SK-N-SH (cell line): ENCODE data around the gene INIP. TPM values are rescaled to one million over a fixed set of nuclear protein-coding genes. Genes with fewer than 3 reads are reported as not detected.

ENCODE experiments used
- CTCF ChIA-PET: fragments of 300-600, 350-600 bp; formaldehyde crosslinking; extraction: SDS; loops from one replicate; lab custom pipeline; 2021; lab: Yijun Ruan, JAX
- POLR2A ChIA-PET: fragments of 350-600 bp; sonication (Branson Sonifier 250); formaldehyde crosslinking; extraction: SDS; loops from one replicate; lab custom pipeline; 2020; ENCODE audit warnings: antibody characterized with exemption, inconsistent platforms; lab: Yijun Ruan, JAX
- DNase-seq: peaks from one replicate; pipeline ENCODE4 v3.0.0; 2012
- H2AFZ ChIP-seq: fragments of 200-600 bp; sonication (generic); 2 replicates; pipeline ENCODE4 v1.8.1; 2016; ENCODE audit warnings: antibody characterized with exemption, mild to moderate bottlenecking, low read depth
- H3F3A ChIP-seq: fragments of 200-600 bp; sonication (generic); replicated peaks from 2 replicates; pipeline ENCODE3; 2016; ENCODE audit warnings: antibody characterized with exemption, mild to moderate bottlenecking; ENCODE audit not compliant: insufficient read depth
- H3K27ac ChIP-seq, 2 experiments: fragments of 200-500 bp in 1 of 2; fragments of 200-600 bp in 1 of 2; sonication (Bioruptor generic) in 1 of 2; sonication (generic), shearing (Covaris generic) in 1 of 2; 2 replicates each; pipeline versions ENCODE4 v1.5.1 to v1.6.1; 2014 to 2016; ENCODE audit warnings: low read depth in 2 of 2, inconsistent platforms in 1 of 2, low read length in 1 of 2, mild to moderate bottlenecking in 1 of 2, mixed read lengths in 1 of 2
- H3K27me3 ChIP-seq: fragments of 200-600 bp; sonication (generic), shearing (Covaris generic); 2 replicates; pipeline ENCODE4 v1.6.1; 2016; ENCODE audit warnings: mixed run types; ENCODE audit not compliant: insufficient read depth
- H3K36me3 ChIP-seq, 2 experiments: fragments of 200-500 bp in 1 of 2; fragments of 200-600 bp in 1 of 2; sonication (Bioruptor generic) in 1 of 2; sonication (generic) in 1 of 2; replicated peaks in 1 of 2; 2 replicates each; pipeline versions ENCODE3 to v1.5.1; 2014 to 2016; ENCODE audit warnings: low read length in 1 of 2, mild to moderate bottlenecking in 1 of 2; ENCODE audit not compliant: insufficient read depth in 2 of 2, control insufficient read depth in 1 of 2
- H3K4me1 ChIP-seq, 2 experiments: fragments of 200-500 bp in 1 of 2; fragments of 200-600 bp in 1 of 2; sonication (Bioruptor generic) in 1 of 2; sonication (generic), shearing (Covaris generic) in 1 of 2; 2 replicates each; pipeline versions ENCODE4 v1.5.1 to v1.6.1; 2014 to 2016; ENCODE audit warnings: low read depth in 1 of 2, low read length in 1 of 2, mixed run types in 1 of 2; ENCODE audit not compliant: insufficient read depth in 2 of 2, control insufficient read depth in 1 of 2
- H3K4me2 ChIP-seq: fragments of 200-600 bp; sonication (generic), shearing (Covaris generic); 2 replicates; pipeline ENCODE4 v1.6.1; 2017; ENCODE audit warnings: mixed run types
- H3K4me3 ChIP-seq, 2 experiments: fragments of 200-500 bp in 1 of 2; fragments of 200-600 bp in 1 of 2; sonication (Bioruptor generic) in 1 of 2; sonication (generic), shearing (Covaris generic) in 1 of 2; 2 replicates each; pipeline versions ENCODE4 v1.5.1 to v1.8.1; 2014 to 2016; ENCODE audit warnings: low read depth in 2 of 2, inconsistent platforms in 1 of 2, low read length in 1 of 2, mild to moderate bottlenecking in 1 of 2, mixed read lengths in 1 of 2, moderate library complexity in 1 of 2
- H3K79me2 ChIP-seq: fragments of 200-600 bp; sonication (generic); 2 replicates; pipeline ENCODE4 v1.8.1; 2017; ENCODE audit warnings: mild to moderate bottlenecking; ENCODE audit not compliant: insufficient read depth
- H3K9ac ChIP-seq: fragments of 200-600 bp; sonication (generic); 2 replicates; pipeline ENCODE4 v1.6.1; 2017; ENCODE audit warnings: mixed run types
- H3K9me2 ChIP-seq: fragments of 200-600 bp; sonication (generic); 2 replicates; pipeline ENCODE4 v1.6.1; 2017; ENCODE audit warnings: mixed run types
- H3K9me3 ChIP-seq: fragments of 200-600 bp; sonication (generic); 2 replicates; pipeline ENCODE4 v1.6.1; 2017; ENCODE audit warnings: mixed run types, mild to moderate bottlenecking, moderate library complexity
- H4K20me1 ChIP-seq: fragments of 200-600 bp; sonication (generic); 2 replicates; pipeline ENCODE4 v1.6.1; 2017; ENCODE audit warnings: mild to moderate bottlenecking, mixed run types; ENCODE audit not compliant: insufficient read depth
- CHD2 ChIP-seq: fragments of 150-350 bp; IDR thresholded peaks from 2 replicates; pipeline ENCODE4 v1.6.1; 2018; ENCODE audit warnings: low read length; ENCODE audit not compliant: partially characterized antibody
- ELF1 ChIP-seq: IDR thresholded peaks from 2 replicates; pipeline ENCODE4 v1.4.0; 2012
- EZH2phosphoT487 ChIP-seq: fragments of 200-600 bp; sonication (generic); IDR thresholded peaks from 2 replicates; pipeline ENCODE4 v1.6.1; 2017; ENCODE audit warnings: low read depth, mixed run types, mild to moderate bottlenecking, antibody characterized with exemption, moderate library complexity, borderline replicate concordance
- FOSL2 ChIP-seq: IDR thresholded peaks from 2 replicates; pipeline ENCODE4 v1.4.0; 2012; ENCODE audit warnings: low read depth, mild to moderate bottlenecking, moderate library complexity, borderline replicate concordance
- FOXJ3 ChIP-seq: sonication (generic); formaldehyde crosslinking; IDR thresholded peaks from 2 replicates; pipeline ENCODE4 v1.5.1; 2020; ENCODE audit warnings: mild to moderate bottlenecking, missing genetic modification reagents
- GABPA ChIP-seq: IDR thresholded peaks from 2 replicates; pipeline ENCODE4 v1.4.0; 2012; ENCODE audit warnings: low read depth, mild to moderate bottlenecking
- MEF2A ChIP-seq: IDR thresholded peaks from 2 replicates; pipeline ENCODE4 v1.4.0; 2012; ENCODE audit warnings: low read depth, borderline replicate concordance
- MXI1 ChIP-seq: IDR thresholded peaks from 2 replicates; pipeline ENCODE4 v1.6.1; 2012; ENCODE audit warnings: mild to moderate bottlenecking, low read depth, low read length, improper control_type of control experiment
- NRF1 ChIP-seq: IDR thresholded peaks from 2 replicates; pipeline ENCODE4 v1.6.1; 2012; ENCODE audit warnings: low read depth, mild to moderate bottlenecking, low read length
- POLR2AphosphoS5 ChIP-seq: IDR thresholded peaks from 2 replicates; pipeline ENCODE4 v1.6.1; 2012; ENCODE audit warnings: low read depth, low read length
- RAD21 ChIP-seq: IDR thresholded peaks from 2 replicates; pipeline ENCODE4 v1.6.1; 2012; ENCODE audit warnings: mild to moderate bottlenecking, low read length
- RFX5 ChIP-seq: IDR thresholded peaks from 2 replicates; pipeline ENCODE4 v1.6.1; 2012; ENCODE audit warnings: mild to moderate bottlenecking, improper control_type of control experiment, low read length
- SIN3A ChIP-seq: IDR thresholded peaks from 2 replicates; pipeline ENCODE4 v1.6.1; 2012; ENCODE audit warnings: low read depth, mild to moderate bottlenecking, low read length, moderate library complexity, borderline replicate concordance
- TAF1 ChIP-seq: IDR thresholded peaks from 2 replicates; pipeline ENCODE4 v1.6.1; 2012; ENCODE audit warnings: low read depth, mild to moderate bottlenecking, low read length, moderate library complexity, borderline replicate concordance
- TCF12 ChIP-seq: IDR thresholded peaks from 2 replicates; pipeline ENCODE4 v1.4.0; 2012
- WGBS: methylation state at CpG from one replicate; pipeline ENCODE4 v1.1.6; 2017; ENCODE audit warnings: low lambda C conversion rate; 5-methylcytosine and 5-hydroxymethylcytosine counted together
- polyA plus RNA-seq, 3 experiments: library from polyadenylated mRNA; depleted of rRNA; stranded (reverse); fragments of >200 nt; gene quantifications; 2 replicates each; pipeline ENCODE4 v1.2.3, GENCODE V29; 2012
- TF ChIP-seq, protein P1 (sequence below): fragments of 200-600 bp; sonication (generic); IDR thresholded peaks from 2 replicates; pipeline ENCODE4 v1.6.1; 2017; ENCODE audit warnings: antibody characterized with exemption, mild to moderate bottlenecking, moderate library complexity
- TF ChIP-seq, protein P2 (sequence below): IDR thresholded peaks from 2 replicates; pipeline ENCODE4; 2012

Gene INIP, protein sequence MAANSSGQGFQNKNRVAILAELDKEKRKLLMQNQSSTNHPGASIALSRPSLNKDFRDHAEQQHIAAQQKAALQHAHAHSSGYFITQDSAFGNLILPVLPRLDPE
- polyA plus RNA-seq (2012; rRNA removed): 7.9 and 10.2 TPM in 2 replicates
- 12.2 and 13.4 TPM in 2 replicates for polyA plus RNA-seq (2012; cell fraction: cytosol; rRNA removed)
- polyA plus RNA-seq (2012; cell fraction: nucleus; rRNA removed): 4.4 and 5.6 TPM in 2 replicates

DNA sequence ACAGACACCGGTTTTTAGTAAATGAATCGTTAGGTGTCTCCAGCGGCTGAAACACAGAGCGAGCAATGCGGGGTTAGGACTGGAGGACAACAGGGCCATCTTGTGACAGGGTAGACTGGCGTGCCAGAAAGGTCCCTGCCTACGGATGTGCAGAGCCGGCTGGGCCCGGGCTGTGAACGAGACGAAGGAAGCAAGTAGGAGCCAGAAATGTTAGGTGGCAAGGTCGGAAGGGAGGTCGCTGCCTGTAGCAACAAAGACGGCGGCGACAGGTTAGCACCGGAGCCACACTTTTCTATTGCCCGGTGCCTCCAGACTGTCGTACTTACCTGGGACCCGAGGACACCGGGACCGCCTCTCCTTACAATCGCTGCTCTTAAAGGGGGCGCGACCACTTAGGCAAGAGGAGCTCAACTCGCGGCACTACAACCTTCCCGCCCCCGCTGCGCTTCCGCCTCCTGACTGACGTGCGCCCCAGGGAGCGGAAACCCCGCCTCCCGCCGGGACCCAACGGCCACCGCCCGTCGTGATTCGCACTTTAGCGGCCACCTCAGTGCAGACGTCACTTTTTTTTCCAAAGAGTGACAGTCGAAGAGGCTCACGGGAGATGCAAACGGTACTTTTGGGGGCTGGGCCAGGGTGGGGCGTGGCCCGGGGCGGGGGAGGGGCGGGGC is at the start of gene INIP:
Gene INIP, minus strand, starts transcription at position 457 of the 671 bp plus-strand sequence. CDS start 1,632 bp downstream, outside the sequence.
- TF ChIP-seq, protein P1, sequence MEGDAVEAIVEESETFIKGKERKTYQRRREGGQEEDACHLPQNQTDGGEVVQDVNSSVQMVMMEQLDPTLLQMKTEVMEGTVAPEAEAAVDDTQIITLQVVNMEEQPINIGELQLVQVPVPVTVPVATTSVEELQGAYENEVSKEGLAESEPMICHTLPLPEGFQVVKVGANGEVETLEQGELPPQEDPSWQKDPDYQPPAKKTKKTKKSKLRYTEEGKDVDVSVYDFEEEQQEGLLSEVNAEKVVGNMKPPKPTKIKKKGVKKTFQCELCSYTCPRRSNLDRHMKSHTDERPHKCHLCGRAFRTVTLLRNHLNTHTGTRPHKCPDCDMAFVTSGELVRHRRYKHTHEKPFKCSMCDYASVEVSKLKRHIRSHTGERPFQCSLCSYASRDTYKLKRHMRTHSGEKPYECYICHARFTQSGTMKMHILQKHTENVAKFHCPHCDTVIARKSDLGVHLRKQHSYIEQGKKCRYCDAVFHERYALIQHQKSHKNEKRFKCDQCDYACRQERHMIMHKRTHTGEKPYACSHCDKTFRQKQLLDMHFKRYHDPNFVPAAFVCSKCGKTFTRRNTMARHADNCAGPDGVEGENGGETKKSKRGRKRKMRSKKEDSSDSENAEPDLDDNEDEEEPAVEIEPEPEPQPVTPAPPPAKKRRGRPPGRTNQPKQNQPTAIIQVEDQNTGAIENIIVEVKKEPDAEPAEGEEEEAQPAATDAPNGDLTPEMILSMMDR: peak; percentile 30
- TF ChIP-seq SIN3A (peak; percentile 79; the same call in 1 of the 2 replicates), MEF2A (no peak), RAD21 (peak; percentile 62), CHD2 (peak; percentile 73), EZH2phosphoT487 (no peak), FOXJ3 (CRISPR knock-in tag) (no peak), RFX5 (peak; percentile 55; the same call in 1 of the 2 replicates), TCF12 (peak; percentile 3; the same call in 1 of the 2 replicates), MXI1 (peak; percentile 77; the same call in 1 of the 2 replicates), ELF1 (peak; percentile 91), FOSL2 (no peak), TAF1 (peak; percentile 53; the same call in 1 of the 2 replicates), POLR2AphosphoS5 (peak; percentile 69), GABPA (peak; percentile 91), NRF1 (0 out of 2 replicates have a peak, but pooled peaks have one; percentile 11)
- TF ChIP-seq, protein P2, sequence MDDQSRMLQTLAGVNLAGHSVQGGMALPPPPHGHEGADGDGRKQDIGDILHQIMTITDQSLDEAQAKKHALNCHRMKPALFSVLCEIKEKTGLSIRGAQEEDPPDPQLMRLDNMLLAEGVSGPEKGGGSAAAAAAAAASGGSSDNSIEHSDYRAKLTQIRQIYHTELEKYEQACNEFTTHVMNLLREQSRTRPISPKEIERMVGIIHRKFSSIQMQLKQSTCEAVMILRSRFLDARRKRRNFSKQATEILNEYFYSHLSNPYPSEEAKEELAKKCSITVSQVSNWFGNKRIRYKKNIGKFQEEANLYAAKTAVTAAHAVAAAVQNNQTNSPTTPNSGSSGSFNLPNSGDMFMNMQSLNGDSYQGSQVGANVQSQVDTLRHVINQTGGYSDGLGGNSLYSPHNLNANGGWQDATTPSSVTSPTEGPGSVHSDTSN: peak; percentile 98
- H4K20me1 ChIP-seq: no peaks in the 10 kb centered on the region
- peak within 1 kb of the TSS; percentile 78 to 80 for H3K27ac ChIP-seq
- no peaks in the 10 kb centered on the region for H3K9me3 ChIP-seq
- H3K4me1 ChIP-seq: peaks cover 0 to 8% of the 10 kb centered on the region in 2 experiments; a peak in 2 of 4 replicates
- peak within 1 kb of the TSS; percentile 79 for H3K9ac ChIP-seq
- peaks cover 2 to 8% of the 10 kb centered on the region in 2 experiments for H3K36me3 ChIP-seq
- POLR2A ChIA-PET: interaction anchor here (1.0 to 1.3 kb wide), 2 partner anchors 232 to 338 kb away, joined by 3 to 6 read pairs; partner anchors contain the start of gene HSDL2
- no peaks in the 10 kb centered on the region for H3K27me3 ChIP-seq
- WGBS: under 1% methylated on average over 17 of the region's 51 CpGs
- peak; percentile 96 for DNase-seq
- H3K4me3 ChIP-seq: peak within 1 kb of the TSS; percentile 80 to 83
- H3K79me2 ChIP-seq: peaks cover 47% of the 10 kb centered on the region
- CTCF ChIA-PET: interaction anchor here (0.6 to 4.8 kb wide), 16 partner anchors 13 to 626 kb away, joined by 3 to 24 read pairs (median 4); partner anchors contain the start of gene PTBP3
- peak within 1 kb of the TSS; percentile 96 for H2AFZ ChIP-seq
- peak within 1 kb of the TSS; percentile 89 for H3K4me2 ChIP-seq
- peaks cover 25% of the 10 kb centered on the region for H3F3A ChIP-seq
- H3K9me2 ChIP-seq: no peaks in the 10 kb centered on the region
